Right atrium auricular region (tissue), 2 donors: ENCODE data around the gene CRTAC1. TPM values are rescaled to one million over a fixed set of nuclear protein-coding genes. Genes with fewer than 3 reads are reported as not detected.

ENCODE experiments used
- DNase-seq: peaks from one replicate; pipeline ENCODE4 v3.0.0-alpha.2; 2019; ENCODE audit warnings: low spot score
- H3K27ac ChIP-seq, 2 donors: fragments of 200-600 bp; sonication (generic); 1 replicate in 1 of 2; 2 replicates in 1 of 2; pipeline ENCODE4 v1.5.1; 2016 to 2019
- H3K27me3 ChIP-seq, 2 donors: fragments of 200-600 bp; sonication (generic); one replicate each; pipeline versions ENCODE4 v1.5.1 to v1.6.0; 2017 to 2019
- H3K36me3 ChIP-seq: fragments of 200-600 bp; sonication (generic); one replicate; pipeline ENCODE4 v1.5.1; 2016
- H3K4me1 ChIP-seq, 2 donors: fragments of 200-600 bp; sonication (generic); one replicate each; pipeline versions ENCODE4 v1.5.1 to v1.6.0; 2017 to 2019
- H3K4me3 ChIP-seq, 2 donors: fragments of 200-600 bp; sonication (generic); 1 replicate in 1 of 2; 2 replicates in 1 of 2; pipeline ENCODE4 v1.5.1; 2017 to 2019; ENCODE audit warnings: mild to moderate bottlenecking in 1 of 2, moderate library complexity in 1 of 2
- H3K9me3 ChIP-seq, 2 donors: fragments of 200-600 bp; sonication (generic); one replicate each; pipeline ENCODE4 v1.5.1; 2019
- CTCF ChIP-seq, 2 donors: fragments of 200-600 bp; sonication (generic); IDR thresholded peaks; one replicate each; pipeline ENCODE4 v1.5.1; 2019; ENCODE audit warnings: antibody characterized with exemption in 2 of 2
- total RNA-seq, 2 donors: library from RNA; depleted of rRNA; stranded (reverse); fragments of >200 nt; gene quantifications; one replicate each; pipeline ENCODE4 v1.1.0, GENCODE V29; 2016

The CRTAC1 gene
- total RNA-seq, 2 donors from 2014 or later, result 3.5 to 5.6 TPM

DNA sequence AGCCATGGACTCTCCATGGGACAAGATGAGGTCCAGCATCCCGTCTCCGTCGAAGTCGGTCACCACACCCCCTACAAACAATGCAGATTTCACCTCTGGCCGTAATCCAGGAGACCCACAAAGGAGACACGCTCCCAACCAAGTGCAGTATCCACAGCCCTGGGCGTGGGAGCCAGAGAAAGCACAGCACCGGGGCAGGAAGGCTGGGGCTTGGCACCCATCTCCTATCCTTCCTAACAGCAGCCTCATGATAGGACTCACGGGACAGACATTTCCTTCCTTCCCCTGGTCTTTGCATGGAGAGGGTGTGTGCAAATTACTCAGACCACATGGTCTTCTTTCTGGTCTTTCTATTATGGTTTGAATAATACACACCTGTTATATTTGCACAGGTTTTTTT is 134.5 kb downstream of the CRTAC1 start:
- Histone ChIP-seq H3K4me3 (no peak overlapping the region), H3K36me3 (no peaks in the 10 kb centered on the region), H3K27ac (no peak overlapping the region), H3K27me3 (no peaks in the 10 kb centered on the region), H3K9me3 (no peaks in the 10 kb centered on the region), H3K4me1 (peaks cover 0 to 9% of the 10 kb centered on the region in 2 donors)
- no peak for TF ChIP-seq CTCF (IDR thresholded peaks at IDR 0.05)
- no peak for DNase-seq

DNA sequence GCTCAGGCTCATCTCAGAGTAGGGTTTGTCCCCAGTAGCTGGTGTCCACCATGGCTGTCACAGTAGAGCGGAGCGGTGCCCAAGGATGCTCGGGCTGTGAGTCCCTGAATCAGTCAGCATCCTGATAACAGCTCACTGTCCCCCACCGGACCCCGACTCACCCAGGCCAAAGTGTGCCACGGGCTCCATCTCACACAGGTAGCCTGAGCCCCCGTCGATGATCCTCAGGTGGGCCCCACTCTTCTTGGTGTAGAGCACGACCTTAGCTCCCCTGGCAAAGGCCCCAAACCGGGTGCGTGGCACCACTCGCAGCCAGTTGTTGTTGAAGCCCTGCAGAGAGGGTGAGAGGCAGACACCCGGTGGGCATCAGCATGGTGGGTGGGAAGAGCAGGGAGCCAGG is 135.3 kb downstream of the CRTAC1 start:
- Histone ChIP-seq H3K27ac (no peak overlapping the region), H3K36me3 (no peaks in the 10 kb centered on the region), H3K27me3 (no peaks in the 10 kb centered on the region), H3K4me1 (peaks cover 0 to 9% of the 10 kb centered on the region in 2 donors), H3K9me3 (no peaks in the 10 kb centered on the region), H3K4me3 (no peak overlapping the region)
- no peak for DNase-seq
- TF ChIP-seq CTCF (IDR thresholded peaks at IDR 0.05), result no peak

- no peaks in the 10 kb centered on the region for H3K27me3 ChIP-seq
- no peak overlapping the region for H3K4me3 ChIP-seq
- no peaks in the 10 kb centered on the region for H3K9me3 ChIP-seq
- no peak for TF ChIP-seq CTCF (IDR thresholded peaks at IDR 0.05)
- DNase-seq, result no peak
- no peaks in the 10 kb centered on the region for H3K36me3 ChIP-seq
- peaks cover 0 to 9% of the 10 kb centered on the region in 2 donors for H3K4me1 ChIP-seq
- no peak overlapping the region for H3K27ac ChIP-seq
These were observed 136.3 kb downstream of the CRTAC1 start for GRCh38 chr10:97894092-97894491.

DNA sequence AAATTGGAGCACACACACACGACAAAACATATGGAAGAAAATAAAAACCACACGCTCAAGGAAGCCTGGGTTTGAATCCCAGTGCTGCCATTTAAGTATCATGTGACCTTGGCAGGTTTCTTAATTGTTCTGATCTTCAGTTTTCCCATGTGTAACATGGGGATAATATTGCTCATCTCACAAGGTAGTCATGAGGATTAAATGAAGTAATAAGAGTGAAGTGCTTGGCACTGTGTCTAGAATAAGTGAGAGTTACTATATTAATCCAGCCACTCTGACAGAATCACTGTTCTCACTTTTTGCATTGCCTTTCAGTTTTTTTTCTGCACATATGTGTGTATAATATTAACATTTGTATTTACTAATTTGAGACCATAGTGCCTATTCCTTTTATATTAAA is 137.5 kb downstream of the CRTAC1 start:
- Histone ChIP-seq H3K27ac (no peak overlapping the region), H3K9me3 (no peaks in the 10 kb centered on the region), H3K4me3 (no peak overlapping the region), H3K4me1 (no peaks in the 10 kb centered on the region), H3K27me3 (no peaks in the 10 kb centered on the region), H3K36me3 (no peaks in the 10 kb centered on the region)
- TF ChIP-seq CTCF (IDR thresholded peaks at IDR 0.05), result no peak
- no peak for DNase-seq

DNA sequence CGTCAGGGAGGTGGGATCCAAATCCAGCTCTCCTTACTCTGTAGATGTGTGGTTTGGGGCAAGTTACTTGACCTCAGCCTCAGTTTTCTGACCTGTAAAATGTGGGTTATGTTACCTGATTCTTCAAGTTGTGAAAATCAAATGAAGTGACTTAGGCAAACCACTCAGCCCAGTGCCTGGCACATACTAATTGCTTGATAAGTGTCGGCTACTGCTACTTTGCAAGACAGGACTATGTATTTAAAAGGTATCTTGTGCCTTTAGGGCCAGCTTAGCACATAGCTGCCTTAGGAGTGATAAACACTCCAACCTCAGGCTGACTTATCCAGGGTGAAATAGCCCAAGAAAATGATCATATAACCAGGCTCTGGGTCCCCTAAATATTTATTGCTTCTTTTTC is 137.9 kb downstream of the CRTAC1 start:
- no peak for DNase-seq
- Histone ChIP-seq H3K36me3 (no peaks in the 10 kb centered on the region), H3K27me3 (no peaks in the 10 kb centered on the region), H3K4me1 (no peaks in the 10 kb centered on the region), H3K27ac (no peak overlapping the region), H3K9me3 (no peaks in the 10 kb centered on the region), H3K4me3 (no peak overlapping the region)
- no peak for TF ChIP-seq CTCF (IDR thresholded peaks at IDR 0.05)

GRCh38 chr10:97891497-97892167 is 138.8 kb downstream of the CRTAC1 start:
- TF ChIP-seq CTCF (IDR thresholded peaks at IDR 0.05), result no peak
- Histone ChIP-seq H3K36me3 (no peaks in the 10 kb centered on the region), H3K4me1 (no peaks in the 10 kb centered on the region), H3K4me3 (no peak overlapping the region), H3K27me3 (no peaks in the 10 kb centered on the region), H3K27ac (no peak overlapping the region), H3K9me3 (no peaks in the 10 kb centered on the region)
- DNase-seq, result no peak
